Muscle layer of colon (tissue), 2 donors: ENCODE data around the gene RPF1.

Experiments
- H3K27ac ChIP-seq: one replicate; pipeline ENCODE4 v1.7.0; 2013; ENCODE audit warnings: low read depth, mild to moderate bottlenecking, low read length, moderate library complexity
- H3K27me3 ChIP-seq, 2 donors: one replicate each; pipeline ENCODE4 v1.7.0; 2013; ENCODE audit warnings: low read length in 2 of 2, mild to moderate bottlenecking in 2 of 2; ENCODE audit not compliant: insufficient read depth in 2 of 2, control insufficient read depth in 1 of 2
- H3K36me3 ChIP-seq: one replicate; pipeline ENCODE4 v1.7.0; 2013; ENCODE audit warnings: mild to moderate bottlenecking, low read length; ENCODE audit not compliant: insufficient read depth
- H3K4me1 ChIP-seq: one replicate; pipeline ENCODE4 v1.7.0; 2013; ENCODE audit warnings: mild to moderate bottlenecking, low read length; ENCODE audit not compliant: insufficient read depth
- H3K4me3 ChIP-seq, 2 donors: one replicate each; pipeline ENCODE4 v1.7.0; 2013; ENCODE audit warnings: low read length in 2 of 2, low read depth in 1 of 2, mild to moderate bottlenecking in 1 of 2, moderate library complexity in 1 of 2
- H3K9ac ChIP-seq: one replicate; pipeline ENCODE4 v1.7.0; 2013; ENCODE audit warnings: low read length
- H3K9me3 ChIP-seq: one replicate; pipeline ENCODE4 v1.7.0; 2013; ENCODE audit warnings: mild to moderate bottlenecking, low read length
- donor health status: abdominal sarcoma.
- donor health status: Adenocarcinoma of cecum.

The RPF1 gene

GRCh38 chr1:84510165-84510564, 31.1 kb downstream of the RPF1 start:
- Histone ChIP-seq H3K27ac (no peak overlapping the region), H3K4me3 (no peak overlapping the region), H3K9me3 (no peaks in the 10 kb centered on the region), H3K27me3 (no peaks in the 10 kb centered on the region), H3K4me1 (no peaks in the 10 kb centered on the region), H3K36me3 (no peaks in the 10 kb centered on the region), H3K9ac (no peak overlapping the region)

GRCh38 chr1:84510668-84511067, 31.6 kb downstream of the RPF1 start:
- Histone ChIP-seq H3K27ac (no peak overlapping the region), H3K36me3 (no peaks in the 10 kb centered on the region), H3K4me1 (no peaks in the 10 kb centered on the region), H3K9ac (no peak overlapping the region), H3K9me3 (no peaks in the 10 kb centered on the region), H3K4me3 (no peak overlapping the region), H3K27me3 (no peaks in the 10 kb centered on the region)

GRCh38 chr1:84524590-84524989, 45.5 kb downstream of the RPF1 start:
- H3K27me3 ChIP-seq = no peaks in the 10 kb centered on the region

GRCh38 chr1:84525779-84526178, 46.7 kb downstream of the RPF1 start:
- H3K27ac ChIP-seq = no peak overlapping the region
- H3K9me3 ChIP-seq = no peaks in the 10 kb centered on the region
- no peaks in the 10 kb centered on the region for H3K36me3 ChIP-seq
- no peaks in the 10 kb centered on the region for H3K27me3 ChIP-seq
- no peak overlapping the region for H3K9ac ChIP-seq
- no peaks in the 10 kb centered on the region for H3K4me1 ChIP-seq
- no peak overlapping the region for H3K4me3 ChIP-seq

More at GRCh38 chr1:84524590-84524989, 45.5 kb downstream of the RPF1 start:
- H3K9me3 ChIP-seq = no peaks in the 10 kb centered on the region
- no peaks in the 10 kb centered on the region for H3K4me1 ChIP-seq
- H3K9ac ChIP-seq = no peak overlapping the region
- H3K36me3 ChIP-seq = no peaks in the 10 kb centered on the region
- no peak overlapping the region for H3K27ac ChIP-seq
- no peak overlapping the region for H3K4me3 ChIP-seq

GRCh38 chr1:84538599-84538998, 59.5 kb downstream of the RPF1 start:
- H3K9me3 ChIP-seq = no peaks in the 10 kb centered on the region
- no peak overlapping the region for H3K27ac ChIP-seq
- peaks cover 6% of the 10 kb centered on the region for H3K36me3 ChIP-seq
- no peak overlapping the region for H3K4me3 ChIP-seq
- H3K4me1 ChIP-seq = peaks cover 5% of the 10 kb centered on the region
- no peaks in the 10 kb centered on the region for H3K27me3 ChIP-seq
- H3K9ac ChIP-seq = no peak overlapping the region

GRCh38 chr1:84539972-84540371, 60.9 kb downstream of the RPF1 start:
- Histone ChIP-seq H3K4me1 (peaks cover 5% of the 10 kb centered on the region), H3K9me3 (no peaks in the 10 kb centered on the region), H3K4me3 (no peak overlapping the region), H3K36me3 (peaks cover 6% of the 10 kb centered on the region), H3K9ac (no peak overlapping the region), H3K27ac (no peak overlapping the region), H3K27me3 (no peaks in the 10 kb centered on the region)

- peaks cover 6% of the 10 kb centered on the region for H3K36me3 ChIP-seq
- no peak overlapping the region for H3K9ac ChIP-seq
- no peak overlapping the region for H3K4me3 ChIP-seq
- H3K27me3 ChIP-seq = no peaks in the 10 kb centered on the region
- peaks cover 5% of the 10 kb centered on the region for H3K4me1 ChIP-seq
- no peak overlapping the region for H3K27ac ChIP-seq
- no peaks in the 10 kb centered on the region for H3K9me3 ChIP-seq
Measured at GRCh38 chr1:84540759-84541158, 61.7 kb downstream of the RPF1 start.

- peaks cover 5% of the 10 kb centered on the region for H3K4me1 ChIP-seq
- H3K36me3 ChIP-seq = peaks cover 6% of the 10 kb centered on the region
Measured at GRCh38 chr1:84541679-84542078, 62.6 kb downstream of the RPF1 start.

More at GRCh38 chr1:84541679-84542078, 62.6 kb downstream of the RPF1 start:
- H3K27ac ChIP-seq = no peak overlapping the region
- no peak overlapping the region for H3K4me3 ChIP-seq
- H3K9ac ChIP-seq = no peak overlapping the region
- H3K9me3 ChIP-seq = no peaks in the 10 kb centered on the region
- H3K27me3 ChIP-seq = no peaks in the 10 kb centered on the region
